ENCODE results near the gene CSRP1. TPM values are rescaled to one million over a fixed set of nuclear protein-coding genes. Genes with fewer than 3 reads are reported as not detected.

Gene CSRP1
- total RNA-seq = 654 and 815 TPM in 2 replicates

GRCh38 chr1:201506557-201507359 is at the start of gene CSRP1:
Gene CSRP1, minus strand, starts transcription at chr1:201507123. Its CDS starts 10,820 bp downstream, at chr1:201496303.

GRCh38 chr1:201538612-201539551 is 32.0 kb upstream of the CSRP1 start, which contains the start of gene NAV1:
Gene NAV1, plus strand, starts transcription at chr1:201539127. Its CDS starts 83,758 bp downstream, at chr1:201622885.

GRCh38 chr1:201468844-201469644 is 37.9 kb downstream of the CSRP1 start, which contains the start of gene PHLDA3:
Gene PHLDA3, minus strand, starts transcription at chr1:201469188. Its CDS starts 402 bp downstream, at chr1:201468786.

Other genes with a start within 250 kb of the CSRP1 start
- gene PKP1, start 223.6 kb downstream of the CSRP1 start, total RNA-seq = 0.18 and 0.32 TPM in 2 replicates
- gene TNNT2, start 129.4 kb downstream of the CSRP1 start, total RNA-seq = not detected in 2 replicates
- not detected in 2 replicates for gene LAD1, start 107.8 kb downstream of the CSRP1 start, total RNA-seq
- not detected in 2 replicates for gene TNNI1, start 85.4 kb downstream of the CSRP1 start, total RNA-seq
- gene PHLDA3, start 37.9 kb downstream of the CSRP1 start, total RNA-seq = 39.7 and 49.2 TPM in 2 replicates
- 74.6 and 105 TPM in 2 replicates for gene NAV1, start 32.0 kb upstream of the CSRP1 start, total RNA-seq

Measured in cardiac atrium fibroblast (primary cell).